Inflammatory macrophage treated with lipopolysaccharide for 4 hours (primary cell): ENCODE results near the gene ZNF555.
"Not testable (repeated sequence)": the region's sequence is repeated elsewhere in the genome, so short reads cannot be mapped to it uniquely, and the experiment has no call there.

Source experiments
- DNase-seq: peaks from one replicate; pipeline ENCODE4 v3.0.0-alpha.2; 2020

Gene ZNF555

DNA sequence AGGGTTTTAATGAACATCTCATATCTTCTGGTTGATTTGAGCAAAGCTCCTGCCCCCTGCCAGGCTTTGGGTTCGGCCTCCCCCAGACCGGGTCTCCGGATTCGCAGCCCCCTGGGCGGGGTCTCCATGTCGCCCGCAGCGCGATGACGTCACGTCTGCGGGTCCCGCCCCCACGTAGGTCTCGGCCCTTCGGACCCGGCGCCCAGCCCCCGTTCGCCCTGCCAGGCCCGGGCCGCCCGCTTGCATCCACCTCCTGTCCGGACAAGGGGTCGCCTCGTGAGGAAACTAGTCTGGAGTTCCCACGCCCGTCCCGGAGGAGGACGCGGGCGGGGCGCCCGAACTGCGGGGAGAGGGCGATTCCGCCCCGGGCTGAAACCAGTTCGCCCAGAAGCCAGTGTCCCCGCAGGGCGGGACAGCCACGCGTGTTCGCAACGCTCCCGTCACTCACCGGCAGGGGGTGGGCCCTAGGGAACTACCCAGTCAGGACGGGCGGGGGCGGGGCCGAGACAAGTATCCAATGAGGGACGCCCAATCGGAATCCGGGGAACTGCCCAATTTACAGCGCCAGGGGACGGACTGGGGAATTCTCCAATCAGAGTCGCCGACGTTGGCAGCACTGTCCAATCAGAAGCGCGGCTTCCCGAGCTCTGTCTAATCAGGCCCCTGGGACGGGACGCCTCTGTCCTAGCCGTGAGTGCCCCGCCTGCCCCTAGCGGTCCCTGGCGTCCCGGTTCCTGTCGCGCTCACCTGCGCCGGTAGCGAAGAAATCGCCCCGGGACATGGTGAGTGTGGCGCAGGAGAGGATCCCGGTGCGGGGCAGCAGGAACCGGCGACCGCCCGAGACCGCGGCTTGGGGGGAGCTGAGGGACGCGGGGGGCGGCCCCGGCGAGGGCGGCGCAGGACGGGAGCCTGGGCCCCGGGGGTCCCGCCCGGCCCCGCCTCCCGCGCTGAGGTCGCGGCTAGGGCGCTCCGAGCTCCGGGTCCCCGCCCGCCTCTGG, at the start of gene ZNF555:
ZNF555 (plus strand) TSS at position 682 of the 998 bp plus-strand sequence; CDS start at position 780, 98 bp downstream.
- DNase-seq, result peak; percentile 99

DNA sequence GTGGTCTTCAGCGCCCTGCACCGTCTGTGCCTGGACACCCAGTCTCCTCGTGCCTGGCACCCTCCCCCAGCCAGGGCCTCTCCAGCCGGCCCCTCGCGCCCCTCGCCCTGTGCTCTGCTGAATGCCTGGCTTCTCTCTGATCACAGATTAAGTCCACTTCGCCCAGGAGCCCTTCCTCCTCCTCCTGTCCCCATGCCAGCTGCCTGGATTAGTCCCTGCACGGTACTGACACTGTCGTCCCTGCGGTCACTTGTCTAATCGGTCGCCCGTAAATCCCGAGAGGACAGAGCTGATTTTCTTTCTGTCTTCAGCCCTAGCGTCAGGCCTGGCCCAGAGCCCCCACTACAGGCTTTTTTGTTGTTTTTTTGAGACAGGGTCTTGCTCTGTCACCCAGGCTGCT, 49.4 kb upstream of the ZNF555 start:
- DNase-seq, result no peak

DNA sequence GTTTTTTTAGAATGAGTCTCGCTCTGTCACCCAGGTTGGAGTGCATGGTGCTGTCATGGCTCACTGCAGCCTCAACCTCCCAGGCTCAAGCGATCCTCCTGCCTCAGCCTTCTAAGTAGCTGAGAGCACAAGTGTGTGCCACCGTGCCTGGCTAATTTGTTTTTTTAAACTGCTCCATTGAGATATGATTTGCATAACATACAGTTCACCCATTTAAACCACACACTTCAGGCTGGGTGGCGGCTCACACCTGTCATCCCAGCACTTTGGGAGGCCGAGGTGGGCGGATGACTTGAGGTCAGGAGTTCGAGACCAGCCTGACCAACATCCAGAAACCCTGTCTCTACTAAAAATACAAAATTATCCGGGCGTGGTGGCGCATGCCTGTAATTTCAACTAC, 48.6 kb upstream of the ZNF555 start:
- DNase-seq, result not testable (repeated sequence)

DNA sequence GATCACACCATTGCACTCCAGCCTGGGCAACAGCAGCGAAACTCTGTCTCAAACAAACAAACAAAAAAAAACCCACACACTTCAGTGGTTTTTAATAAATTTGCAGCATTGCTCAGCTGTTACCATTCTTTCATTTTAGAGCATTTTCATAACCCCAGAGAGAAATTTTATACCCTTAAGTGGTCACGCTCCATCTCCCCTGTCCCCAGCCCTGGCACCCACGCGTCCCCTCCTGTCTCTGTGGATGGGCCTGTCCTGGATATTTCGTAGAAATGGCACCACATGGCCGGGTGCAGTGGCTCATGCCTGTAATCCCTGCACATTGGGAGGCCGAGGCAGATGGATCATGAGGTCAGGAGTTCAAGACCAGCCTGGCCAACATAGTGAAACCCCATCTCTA, 48.1 kb upstream of the ZNF555 start:
- no peak for DNase-seq

DNA sequence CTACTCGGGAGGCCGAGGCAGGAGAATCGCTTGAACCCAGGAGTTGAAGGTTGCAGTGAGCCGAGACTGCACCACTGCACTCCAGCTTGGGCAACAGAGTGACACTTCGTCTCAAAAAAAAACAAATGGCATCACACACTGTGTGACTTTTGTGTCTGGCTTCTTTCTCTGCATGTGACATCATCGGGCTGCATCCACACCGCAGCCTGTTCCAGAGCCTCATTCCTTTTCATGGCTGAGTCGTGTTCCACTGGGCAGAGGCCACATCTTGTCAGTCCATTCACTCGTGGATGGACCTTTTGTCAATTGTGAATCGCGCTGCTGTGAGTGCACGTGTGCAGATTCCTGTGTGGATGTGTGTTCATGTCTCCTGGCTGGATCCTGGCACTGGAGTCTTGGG, 47.7 kb upstream of the ZNF555 start:
- no peak for DNase-seq

DNA sequence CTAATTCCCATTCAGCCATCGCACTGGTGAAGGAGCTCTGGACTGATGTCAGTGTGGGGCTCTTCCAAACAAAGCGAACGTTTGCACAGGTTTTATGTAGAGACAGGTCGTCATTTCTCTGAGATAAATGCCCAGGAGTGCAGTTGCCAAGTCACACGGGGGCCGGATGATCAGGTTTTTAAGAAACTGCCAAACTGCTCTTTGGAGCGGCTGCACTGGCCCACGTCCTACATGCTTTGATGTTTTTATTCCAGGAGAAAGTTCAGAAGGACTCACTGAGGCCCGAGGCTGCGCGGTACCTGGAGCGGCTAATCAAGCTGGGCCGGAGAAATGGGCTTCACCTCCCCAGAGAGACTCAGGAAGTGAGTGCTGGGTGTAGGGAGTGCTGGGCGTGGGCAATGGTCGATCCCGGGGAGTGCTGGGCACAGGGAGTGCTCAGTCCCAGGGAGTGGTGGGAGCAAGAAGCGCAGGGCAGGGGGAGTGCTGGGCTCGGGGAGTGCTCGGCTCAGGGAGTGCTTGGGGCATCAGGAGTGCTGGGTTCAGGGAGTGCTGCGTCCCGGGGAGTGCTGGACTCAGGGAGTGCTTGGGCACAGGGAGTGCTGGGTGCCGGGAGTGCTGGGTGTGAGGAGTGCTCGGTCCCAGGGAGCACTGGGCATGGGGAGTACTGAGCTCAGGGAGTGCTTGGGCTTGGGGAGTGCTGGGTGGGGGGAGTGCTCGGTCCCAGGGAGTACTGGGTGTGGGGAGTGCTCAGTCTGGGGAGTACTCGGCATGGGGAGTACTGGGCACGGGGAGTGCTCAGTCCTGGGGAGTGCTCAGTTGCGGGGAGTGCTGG, 45.2 kb upstream of the ZNF555 start:
- DNase-seq, result no peak

DNA sequence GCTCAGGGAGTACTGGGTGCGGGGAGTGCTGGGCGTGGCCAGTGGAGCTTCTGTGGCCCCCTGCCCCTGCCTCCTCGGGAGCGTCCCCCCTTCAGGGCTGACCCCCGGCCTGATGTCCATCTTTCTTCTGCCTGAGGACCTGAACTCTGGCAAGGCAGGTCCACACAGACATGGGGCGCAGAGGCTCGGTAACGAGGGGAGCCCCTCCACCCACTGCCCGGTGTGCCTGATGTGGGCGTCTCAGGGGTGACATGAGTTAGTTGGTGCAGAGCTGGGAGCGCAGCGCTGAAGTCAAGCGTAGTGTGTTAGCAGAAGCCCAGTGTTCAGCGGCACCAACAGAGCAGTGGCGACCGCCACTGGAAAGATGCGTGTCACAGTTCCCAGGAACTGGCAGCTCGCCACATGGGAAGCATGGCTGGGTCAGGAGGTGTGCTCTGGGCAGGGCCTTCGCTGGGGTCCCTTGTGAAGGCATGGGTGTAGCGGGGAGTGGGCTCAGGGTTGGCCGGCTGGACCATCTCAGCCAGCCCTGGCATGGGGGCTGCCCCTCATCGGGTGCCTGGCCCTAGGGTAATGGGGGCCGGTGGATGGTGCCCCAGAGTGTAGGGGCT, 44.5 kb upstream of the ZNF555 start:
- DNase-seq, result no peak

DNA sequence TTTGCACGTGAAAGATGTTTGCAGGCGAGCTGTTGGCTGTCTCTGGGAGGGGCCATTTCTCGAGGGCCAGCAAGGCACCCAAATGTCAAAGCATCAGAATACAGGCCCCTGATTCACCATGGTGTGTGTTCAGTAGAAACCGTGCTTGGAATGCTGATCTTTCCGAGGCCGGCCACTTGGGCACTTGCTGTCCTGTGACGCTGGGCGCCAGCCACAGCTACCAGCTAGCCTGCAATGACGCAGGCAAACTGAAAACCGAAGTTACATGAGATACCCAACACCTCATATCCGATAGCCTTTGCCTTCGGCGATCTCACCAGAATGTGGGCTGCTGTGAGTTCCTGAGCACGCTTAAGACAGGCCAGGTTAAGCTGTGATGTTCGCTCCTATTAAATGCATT, 44.0 kb upstream of the ZNF555 start:
- no peak for DNase-seq

DNA sequence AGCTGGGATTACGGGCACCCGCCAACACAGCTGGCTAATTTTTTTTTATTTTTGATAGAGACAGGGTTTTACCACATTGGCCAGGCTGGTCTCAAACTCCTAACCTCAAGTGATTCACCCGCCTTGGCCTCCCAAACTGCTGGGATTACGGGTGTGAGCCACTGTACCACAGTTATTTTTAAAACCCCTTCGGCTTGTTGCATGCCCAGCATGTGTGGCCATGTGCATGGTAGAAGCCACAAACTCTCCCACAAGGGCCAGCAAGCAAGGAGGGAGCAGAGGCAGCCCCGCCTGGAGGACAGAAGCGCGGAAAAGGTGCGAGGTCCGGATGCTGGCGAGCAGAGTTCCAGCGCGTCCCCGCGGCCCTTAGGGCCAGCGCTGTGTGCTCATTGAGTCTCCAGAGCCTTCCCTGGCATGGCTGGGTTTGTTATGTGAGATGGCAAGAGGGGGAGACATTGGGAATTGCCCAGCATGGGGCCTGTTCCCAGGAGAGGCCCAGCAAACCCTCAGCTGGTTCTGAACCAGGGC, 43.1 kb upstream of the ZNF555 start:
- no peak for DNase-seq

DNA sequence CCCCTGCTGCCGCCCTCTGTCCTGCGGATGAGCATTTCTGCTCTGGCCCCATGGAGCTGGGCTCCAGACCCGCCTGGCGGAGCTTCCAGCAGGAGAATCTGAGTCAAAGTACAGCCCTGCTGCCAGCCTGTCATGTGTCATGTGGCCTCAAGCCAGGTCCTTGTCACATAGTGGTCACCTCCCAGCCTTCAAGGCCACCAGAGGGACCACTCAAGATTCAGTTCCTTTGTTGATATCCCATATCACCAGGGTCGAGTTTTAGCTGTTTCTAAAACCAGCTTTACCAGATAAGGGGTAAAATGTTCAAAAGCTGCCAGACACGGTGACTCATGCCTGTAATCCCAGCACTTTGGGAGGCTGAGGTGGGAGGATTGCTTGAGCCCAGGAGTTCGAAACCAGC, 42.5 kb upstream of the ZNF555 start:
- DNase-seq, result no peak

DNA sequence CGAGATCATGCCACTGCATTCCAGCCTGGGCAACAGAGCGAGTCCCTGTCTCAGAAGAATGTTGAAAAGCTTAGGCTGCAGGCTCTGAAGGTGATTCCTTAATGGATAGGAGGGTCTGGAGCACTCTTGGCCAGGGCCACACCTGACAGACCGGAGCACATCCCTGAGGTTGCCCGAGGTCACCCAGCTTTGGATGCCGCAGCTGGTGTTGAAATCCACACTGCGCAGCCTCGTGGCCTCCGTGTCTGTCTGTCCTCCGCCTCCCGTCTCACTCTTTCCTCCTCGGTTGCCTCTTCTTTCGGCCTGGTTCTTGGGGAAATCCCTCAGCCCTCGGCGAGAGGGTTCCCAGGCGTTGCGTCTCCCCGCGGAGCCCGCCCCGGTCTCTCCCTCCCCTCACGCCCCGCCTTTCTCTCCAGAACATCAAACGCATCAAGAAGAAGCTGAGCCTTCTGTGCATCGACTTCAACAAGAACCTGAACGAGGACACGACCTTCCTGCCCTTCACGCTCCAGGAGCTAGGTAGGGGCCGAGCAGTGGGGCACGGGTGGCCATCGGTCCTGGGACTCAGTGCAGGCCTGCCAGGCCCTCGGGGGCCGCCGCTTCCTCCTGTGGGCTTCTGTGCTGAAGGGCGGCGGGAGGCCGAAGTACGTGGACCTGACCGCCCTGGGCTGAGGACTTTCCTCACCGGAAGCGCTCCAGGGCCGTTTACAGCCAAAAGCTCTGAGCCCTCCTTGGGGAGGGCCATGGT, 41.8 kb upstream of the ZNF555 start:
- no peak for DNase-seq

DNA sequence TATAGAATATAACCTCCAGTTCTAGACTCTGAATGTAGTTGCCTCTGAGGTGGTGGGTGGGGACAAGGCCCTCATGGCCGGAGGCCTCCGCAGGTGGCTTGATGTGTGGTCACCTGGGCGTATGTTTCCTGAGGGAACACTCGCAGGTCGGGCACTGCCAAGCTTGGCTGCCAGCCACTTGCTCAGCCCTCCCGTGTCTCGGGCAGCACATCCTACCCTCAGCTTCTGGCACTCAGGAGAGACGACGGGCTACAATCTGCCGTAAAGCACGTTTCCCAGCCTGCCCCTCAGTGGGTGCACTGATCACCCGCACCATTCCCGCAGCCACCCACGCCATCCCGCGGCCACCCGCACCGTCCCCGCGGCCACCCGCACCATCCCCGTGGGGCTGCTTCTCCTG, 40.8 kb upstream of the ZNF555 start:
- no peak for DNase-seq

DNA sequence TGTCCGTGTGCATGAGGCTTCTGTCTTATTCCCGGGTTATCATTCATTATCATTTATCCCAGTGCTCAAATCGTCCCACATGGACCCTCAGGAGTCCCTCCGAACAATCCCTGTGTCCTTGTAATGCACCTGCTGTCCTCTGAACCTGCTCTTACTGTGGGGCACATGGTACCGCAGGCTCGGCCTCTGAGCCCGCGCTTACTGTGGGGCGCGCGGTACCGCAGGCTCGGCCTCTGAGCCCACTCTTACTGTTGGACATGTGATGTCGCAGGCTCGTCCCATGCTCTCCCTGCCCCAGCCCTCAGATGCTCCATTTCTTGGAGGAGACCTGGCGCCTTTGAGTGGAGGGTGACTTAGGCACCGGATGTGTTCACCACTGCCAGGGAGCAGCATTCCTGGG, 38.4 kb upstream of the ZNF555 start:
- no peak for DNase-seq

DNA sequence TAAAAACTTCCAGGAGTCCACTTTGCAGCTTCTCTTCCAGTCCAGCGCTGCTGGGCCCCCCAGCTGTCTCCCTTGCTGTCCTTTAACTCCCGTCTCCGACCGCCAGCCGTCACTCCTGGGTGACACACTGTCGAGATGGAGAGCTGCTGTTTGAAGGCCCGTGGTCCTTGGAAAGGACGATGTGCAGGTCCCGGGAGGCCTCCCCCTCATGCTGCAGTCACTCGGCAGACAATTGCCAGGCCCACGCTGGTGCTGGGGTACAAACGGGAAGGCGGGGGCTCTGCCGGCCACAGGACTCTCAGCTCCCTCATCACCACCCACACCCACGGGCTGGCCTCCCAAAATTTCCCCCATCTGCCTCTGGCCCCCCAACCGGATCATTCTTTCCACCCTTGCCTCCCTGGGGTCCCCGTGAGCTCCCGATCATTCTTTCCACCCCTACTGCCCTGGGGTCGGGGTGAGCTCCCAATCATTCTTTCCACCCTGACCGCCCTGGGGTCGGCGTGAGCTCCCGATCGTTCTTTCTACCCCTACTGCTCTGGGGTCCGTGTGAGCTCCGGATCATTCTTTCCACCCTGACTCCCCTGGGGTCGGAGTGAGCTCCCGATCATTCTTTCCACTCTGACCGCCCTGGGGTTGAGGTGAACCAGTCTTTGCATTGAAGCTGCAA, 37.7 kb upstream of the ZNF555 start:
- DNase-seq, result no peak

DNA sequence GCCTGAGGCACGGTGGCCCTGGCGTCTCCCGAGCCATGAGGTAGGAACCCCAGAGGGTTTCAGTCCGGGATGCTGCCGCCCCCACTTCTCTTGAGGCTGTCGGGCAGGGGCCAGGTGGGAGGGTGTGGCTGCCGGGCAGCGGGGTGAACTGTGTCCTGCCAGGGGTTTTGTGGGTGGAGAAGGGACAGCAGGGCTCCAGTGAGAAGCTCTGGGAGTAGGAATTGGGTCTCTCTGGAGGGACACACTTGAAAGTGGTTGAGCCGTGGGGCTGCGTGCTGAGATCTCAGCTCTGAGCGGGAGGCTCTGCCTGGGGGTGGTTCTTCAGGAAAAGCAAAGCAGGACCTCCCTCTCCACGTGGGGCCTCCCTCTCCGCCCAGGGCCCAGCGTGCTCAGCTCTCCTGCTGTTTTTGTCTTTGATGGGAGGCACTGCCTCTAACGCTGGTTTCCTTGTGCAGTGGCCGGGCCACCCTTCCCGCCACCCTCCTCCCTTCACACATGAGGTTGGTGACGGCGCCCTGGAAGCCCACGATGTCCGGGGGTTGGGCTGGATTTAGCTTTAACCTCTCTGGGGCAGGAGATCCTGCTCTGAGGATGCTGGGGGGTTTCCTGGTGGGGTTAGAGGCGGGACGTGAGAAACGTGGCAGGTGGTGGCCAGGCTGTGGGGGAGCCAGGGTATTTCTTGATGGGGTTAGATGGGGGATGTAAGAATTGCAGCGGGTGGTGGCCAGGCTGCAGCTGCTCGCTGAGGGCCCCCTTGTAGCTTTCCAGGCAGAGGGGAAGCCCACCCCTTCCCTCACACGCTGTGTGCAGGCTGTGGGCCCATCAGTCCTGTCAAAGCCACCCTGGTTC, 36.9 kb upstream of the ZNF555 start:
- DNase-seq, result no peak

DNA sequence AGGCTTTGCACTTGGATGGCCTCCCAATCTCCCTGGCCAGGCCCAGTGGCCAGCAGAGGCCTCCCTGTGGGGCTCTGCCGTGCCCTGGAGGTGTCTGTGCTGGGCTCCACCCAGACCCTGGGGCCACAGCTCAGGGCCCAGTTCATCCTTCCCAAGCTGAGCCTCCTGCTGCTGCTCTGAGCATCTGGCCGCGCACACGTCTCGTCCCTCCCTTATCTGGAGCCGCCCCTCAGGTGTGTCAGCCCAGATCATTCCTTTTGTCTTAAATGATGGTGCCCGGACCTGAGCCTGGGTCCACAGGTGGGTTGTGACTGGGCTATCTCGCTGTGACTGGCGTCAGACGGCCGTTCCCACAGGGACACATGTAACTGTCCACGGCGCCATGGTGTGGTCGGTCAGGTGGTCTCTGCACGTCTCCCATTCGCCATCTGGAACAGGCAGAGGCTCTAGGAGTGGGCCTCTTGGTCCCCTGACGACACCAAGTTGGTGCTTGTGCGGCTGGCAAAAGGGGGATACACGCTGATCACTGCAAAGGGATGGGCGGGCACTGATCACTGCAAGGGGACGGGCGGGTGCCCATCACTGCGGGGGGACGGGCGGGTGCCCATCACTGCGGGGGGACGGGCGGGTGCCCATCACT, 35.9 kb upstream of the ZNF555 start:
- no peak for DNase-seq

DNA sequence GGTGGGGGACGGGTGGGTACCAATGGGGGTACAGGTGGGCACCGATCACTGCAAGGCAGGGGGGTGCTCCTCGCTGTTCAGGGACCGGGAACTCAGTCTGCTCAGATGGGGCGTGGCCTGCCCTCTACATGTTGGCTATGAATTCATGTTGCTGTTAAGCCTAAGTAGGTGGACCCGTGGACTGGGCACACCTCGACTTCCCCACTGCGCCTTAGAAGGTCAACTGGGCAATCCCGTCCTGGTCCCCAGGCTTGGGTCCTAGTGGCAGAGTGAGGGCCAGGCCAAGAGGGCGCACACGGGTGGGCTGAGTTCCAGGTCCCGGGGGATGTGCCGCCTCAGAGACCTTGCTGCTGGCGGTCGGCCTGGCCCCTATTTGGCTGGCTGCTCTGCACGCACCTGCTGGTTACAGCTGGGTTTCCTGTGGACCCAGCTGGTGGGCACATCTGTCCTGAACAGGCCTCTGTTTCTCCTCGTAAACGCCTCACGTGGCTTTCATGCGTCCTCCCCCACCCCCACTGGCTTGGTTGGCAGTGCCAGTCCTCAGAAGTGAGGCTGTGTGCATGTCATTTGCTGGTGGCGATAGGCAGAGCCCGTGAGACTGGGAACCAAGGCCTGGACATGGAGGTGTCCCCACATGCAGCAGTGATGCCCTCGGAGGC, 35.2 kb upstream of the ZNF555 start:
- no peak for DNase-seq

DNA sequence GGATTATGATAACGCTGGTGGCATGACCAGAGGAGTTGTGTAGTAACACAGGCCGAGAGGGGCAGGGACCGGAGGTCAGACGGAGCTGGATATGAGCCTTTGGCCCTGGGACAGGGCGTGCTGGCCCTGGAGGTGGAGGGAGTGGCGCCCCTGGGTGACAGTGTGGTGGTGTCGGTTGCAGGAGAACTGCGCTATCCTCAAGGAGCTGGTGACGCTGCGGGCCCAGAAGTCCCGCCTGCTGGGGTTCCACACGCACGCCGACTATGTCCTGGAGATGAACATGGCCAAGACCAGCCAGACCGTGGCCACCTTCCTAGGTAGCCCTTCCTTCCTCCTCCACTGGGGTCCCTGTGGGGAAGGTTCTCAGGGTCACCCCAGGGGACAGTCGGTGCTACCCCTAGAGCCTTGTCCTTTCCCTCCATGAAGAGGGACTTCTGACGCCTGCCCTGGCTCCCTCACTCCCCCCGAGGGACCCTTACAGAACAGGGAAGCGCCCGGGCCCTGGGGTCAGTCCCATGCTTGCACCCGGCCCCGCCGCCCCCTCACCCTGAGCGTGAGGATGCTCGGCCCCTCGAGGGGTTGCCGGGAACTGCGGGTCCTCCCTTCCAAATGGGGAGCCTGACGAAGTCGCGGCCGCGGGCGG, 34.4 kb upstream of the ZNF555 start:
- no peak for DNase-seq
